ENCODE data around the gene GPC3. TPM values are rescaled to one million over a fixed set of nuclear protein-coding genes. Genes with fewer than 3 reads are reported as not detected.

The GPC3 gene
- total RNA-seq, 2 donors from 2014 or later, result not detected

GRCh38 chrX:133838761-133839676 is 146.4 kb downstream of the GPC3 start:
- ATAC-seq, result no peak
- H3K36me3 Mint-ChIP-seq, result no peaks in the 10 kb centered on the region

GRCh38 chrX:133837091-133837490 is 148.3 kb downstream of the GPC3 start:
- DNase-seq (ENCODE audit: low spot score) (no peak), ATAC-seq (no peak)
- Mint-ChIP-seq H3K36me3 (no peaks in the 10 kb centered on the region), H3K4me3 (no peak overlapping the region), H3K27me3 (peaks cover 0 to 9% of the 10 kb centered on the region in 2 donors), H3K27ac (no peak overlapping the region), H3K4me1 (ENCODE audit: low read depth in 2 of 2) (no peaks in the 10 kb centered on the region), H3K9me3 (no peaks in the 10 kb centered on the region)

More at GRCh38 chrX:133838761-133839676, 146.4 kb downstream of the GPC3 start:
- no peaks in the 10 kb centered on the region for H3K4me1 Mint-ChIP-seq (ENCODE audit: low read depth in 2 of 2)
- DNase-seq (ENCODE audit: low spot score), result no peak
- no peaks in the 10 kb centered on the region for H3K9me3 Mint-ChIP-seq
- H3K4me3 Mint-ChIP-seq, result no peak overlapping the region
- no peak overlapping the region for H3K27ac Mint-ChIP-seq
- peaks cover 5 to 8% of the 10 kb centered on the region in 2 donors for H3K27me3 Mint-ChIP-seq

DNA sequence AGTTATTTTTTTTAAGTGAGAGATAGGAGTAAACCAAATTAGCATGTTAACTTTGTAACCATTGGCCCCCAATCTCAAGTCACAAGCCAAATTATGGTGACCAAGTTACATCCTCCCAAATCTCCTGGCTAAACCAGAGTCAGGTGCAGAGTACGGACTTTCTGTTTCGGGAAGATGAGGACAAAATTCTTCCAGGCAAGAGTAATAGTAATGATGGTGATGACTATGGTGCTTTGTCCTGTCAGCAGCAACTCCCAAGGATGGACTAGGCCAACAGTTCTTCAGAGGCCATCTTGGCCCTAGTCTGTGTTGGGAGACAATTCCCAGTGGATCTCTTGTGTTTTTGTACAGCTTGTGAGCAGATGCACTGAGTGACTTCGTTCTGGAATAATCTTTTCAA is 148.8 kb downstream of the GPC3 start:
- Mint-ChIP-seq H3K27me3 (peaks cover 0 to 9% of the 10 kb centered on the region in 2 donors), H3K4me1 (ENCODE audit: low read depth in 2 of 2) (no peaks in the 10 kb centered on the region), H3K27ac (no peak overlapping the region), H3K4me3 (no peak overlapping the region), H3K36me3 (no peaks in the 10 kb centered on the region), H3K9me3 (no peaks in the 10 kb centered on the region)
- DNase-seq (ENCODE audit: low spot score) (no peak), ATAC-seq (no peak)

GRCh38 chrX:133834771-133835170 is 150.6 kb downstream of the GPC3 start:
- ATAC-seq, result no peak

DNA sequence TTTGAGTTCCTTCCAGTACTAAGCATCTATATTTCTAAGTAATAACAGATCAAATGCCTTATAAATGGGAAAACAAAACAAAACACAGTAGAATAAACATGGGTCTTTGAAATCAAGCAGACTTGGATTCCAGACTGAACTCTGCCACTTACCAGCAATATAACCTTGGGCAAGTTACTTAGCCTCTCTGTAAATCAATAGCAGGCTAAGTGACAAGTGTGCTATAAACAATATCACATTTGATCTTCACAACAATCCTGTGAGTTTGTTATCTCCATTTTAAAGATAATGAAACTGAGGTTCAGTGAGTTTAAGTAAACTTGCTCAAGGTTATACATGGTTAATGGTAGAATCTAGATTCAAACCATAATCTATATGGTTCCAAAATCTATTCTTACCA is 165.8 kb downstream of the GPC3 start:
- H3K36me3 Mint-ChIP-seq, result no peaks in the 10 kb centered on the region
- H3K9me3 Mint-ChIP-seq, result no peaks in the 10 kb centered on the region
- no peak overlapping the region for H3K27ac Mint-ChIP-seq
- ATAC-seq (no peak), DNase-seq (ENCODE audit: low spot score) (no peak)
- no peak overlapping the region for H3K4me3 Mint-ChIP-seq
- H3K4me1 Mint-ChIP-seq (ENCODE audit: low read depth in 2 of 2), result no peaks in the 10 kb centered on the region
- peaks cover 0 to 19% of the 10 kb centered on the region in 2 donors for H3K27me3 Mint-ChIP-seq

More at GRCh38 chrX:133834771-133835170, 150.6 kb downstream of the GPC3 start:
- Mint-ChIP-seq H3K4me1 (ENCODE audit: low read depth in 2 of 2) (no peaks in the 10 kb centered on the region), H3K27me3 (peaks cover 0 to 11% of the 10 kb centered on the region in 2 donors), H3K4me3 (no peak overlapping the region), H3K36me3 (no peaks in the 10 kb centered on the region), H3K9me3 (no peaks in the 10 kb centered on the region), H3K27ac (no peak overlapping the region)
- DNase-seq (ENCODE audit: low spot score), result no peak

DNA sequence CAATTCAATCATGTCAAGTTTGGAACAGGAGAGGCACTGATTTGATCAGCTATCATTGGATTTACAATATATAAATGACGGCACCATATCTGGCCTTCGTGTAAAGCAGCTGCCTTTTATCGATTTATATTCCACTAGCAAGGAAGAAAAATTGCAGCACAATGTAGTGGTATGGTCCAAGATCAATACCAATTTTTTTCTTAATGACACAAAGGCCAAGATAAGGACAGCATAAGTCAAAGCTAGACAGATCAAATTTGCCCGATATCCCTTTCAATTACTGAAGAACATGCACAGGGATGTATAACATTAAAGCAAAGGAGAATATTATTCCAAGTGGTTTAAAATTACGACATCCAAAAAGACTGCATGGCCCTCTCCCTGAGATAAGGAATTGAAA is 167.4 kb downstream of the GPC3 start:
- Mint-ChIP-seq H3K36me3 (no peaks in the 10 kb centered on the region), H3K9me3 (no peaks in the 10 kb centered on the region), H3K27ac (no peak overlapping the region)

DNA sequence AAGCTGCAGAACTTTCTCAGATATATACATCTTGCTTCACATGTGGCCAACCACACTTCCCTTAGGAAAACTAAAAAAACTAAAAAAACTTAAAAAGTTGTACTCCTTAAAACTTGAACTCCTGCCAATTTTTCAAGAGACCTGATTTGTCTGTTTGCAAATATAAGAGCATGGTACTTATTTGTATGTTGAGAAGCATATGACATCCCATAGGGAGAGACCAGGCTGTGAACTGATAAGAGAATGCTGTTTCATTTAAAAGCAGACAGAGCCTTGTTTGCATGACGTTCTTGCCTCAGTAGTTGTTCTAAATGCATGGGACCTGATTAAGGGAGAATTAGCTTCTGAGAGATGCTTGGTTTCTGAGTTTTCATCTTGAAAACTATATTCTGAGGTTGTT is 169.9 kb downstream of the GPC3 start:
- H3K27me3 Mint-ChIP-seq, result peaks cover 0 to 16% of the 10 kb centered on the region in 2 donors
- H3K9me3 Mint-ChIP-seq, result no peaks in the 10 kb centered on the region
- no peak for ATAC-seq

More for the DNA sequence above, 167.4 kb downstream of the GPC3 start:
- H3K27me3 Mint-ChIP-seq, result peaks cover 0 to 18% of the 10 kb centered on the region in 2 donors
- H3K4me3 Mint-ChIP-seq, result no peak overlapping the region
- no peak for DNase-seq (ENCODE audit: low spot score)
- H3K4me1 Mint-ChIP-seq (ENCODE audit: low read depth in 2 of 2), result no peaks in the 10 kb centered on the region
- ATAC-seq, result no peak

DNA sequence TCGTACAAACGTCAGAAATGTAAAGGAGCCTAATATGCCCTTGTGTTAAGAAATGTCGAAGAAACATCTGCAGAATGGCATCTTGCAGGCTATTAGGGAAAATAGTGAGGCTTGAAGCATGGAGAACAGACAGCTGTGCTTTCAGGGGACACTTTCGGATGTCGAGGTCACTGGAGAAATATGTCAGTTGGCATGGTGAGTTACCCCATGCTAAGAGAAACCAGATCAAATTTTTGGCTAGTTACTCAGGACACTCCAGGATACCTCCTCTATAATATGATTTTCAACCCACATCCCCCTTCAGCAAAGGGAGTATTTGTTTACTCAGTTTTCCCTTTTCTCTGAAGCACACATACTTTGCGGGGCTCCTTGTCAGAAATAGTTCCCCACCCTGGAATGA is 171.4 kb downstream of the GPC3 start:
- no peak for ATAC-seq
- H3K27ac Mint-ChIP-seq, result no peak overlapping the region
- H3K4me1 Mint-ChIP-seq (ENCODE audit: low read depth in 2 of 2), result no peaks in the 10 kb centered on the region
- DNase-seq (ENCODE audit: low spot score), result no peak
- H3K36me3 Mint-ChIP-seq, result no peaks in the 10 kb centered on the region
- H3K9me3 Mint-ChIP-seq, result no peaks in the 10 kb centered on the region
- peaks cover 0 to 17% of the 10 kb centered on the region in 2 donors for H3K27me3 Mint-ChIP-seq
- H3K4me3 Mint-ChIP-seq, result no peak overlapping the region

More for the DNA sequence above, 169.9 kb downstream of the GPC3 start:
- H3K4me3 Mint-ChIP-seq, result no peak overlapping the region
- DNase-seq (ENCODE audit: low spot score), result no peak
- no peaks in the 10 kb centered on the region for H3K36me3 Mint-ChIP-seq
- no peak overlapping the region for H3K27ac Mint-ChIP-seq
- H3K4me1 Mint-ChIP-seq (ENCODE audit: low read depth in 2 of 2), result no peaks in the 10 kb centered on the region

GRCh38 chrX:133812402-133812801 is 173.0 kb downstream of the GPC3 start:
- no peak overlapping the region for H3K27ac Mint-ChIP-seq
- no peak overlapping the region for H3K4me3 Mint-ChIP-seq
- no peaks in the 10 kb centered on the region for H3K4me1 Mint-ChIP-seq (ENCODE audit: low read depth in 2 of 2)
- ATAC-seq, result no peak
- no peak for DNase-seq (ENCODE audit: low spot score)
- peaks cover 0 to 21% of the 10 kb centered on the region in 2 donors for H3K27me3 Mint-ChIP-seq
- no peaks in the 10 kb centered on the region for H3K36me3 Mint-ChIP-seq
- H3K9me3 Mint-ChIP-seq, result no peaks in the 10 kb centered on the region

DNA sequence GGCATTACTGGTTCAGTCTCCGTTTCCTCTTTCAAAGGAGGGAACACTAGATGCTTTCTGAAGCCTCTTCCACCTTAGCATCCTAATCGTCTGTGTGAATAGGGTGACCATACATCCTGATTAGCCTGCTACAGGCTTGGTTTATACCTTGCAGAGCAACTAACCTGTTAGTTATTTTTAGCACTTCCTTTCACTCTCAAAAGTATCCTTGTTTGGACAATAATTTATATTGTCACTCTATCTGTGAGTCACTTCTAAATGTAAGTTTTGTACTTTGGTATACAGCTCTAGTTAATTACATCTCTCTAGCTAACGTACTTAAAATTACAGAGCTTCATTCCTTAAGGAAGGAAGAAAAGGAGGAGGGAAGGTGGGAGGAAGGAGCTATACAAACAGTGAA is 174.5 kb downstream of the GPC3 start:
- no peak for ATAC-seq
- H3K4me1 Mint-ChIP-seq (ENCODE audit: low read depth in 2 of 2), result no peaks in the 10 kb centered on the region
- DNase-seq (ENCODE audit: low spot score), result no peak

GRCh38 chrX:133804072-133804471 is 181.3 kb downstream of the GPC3 start:
- ATAC-seq (no peak), DNase-seq (ENCODE audit: low spot score) (no peak)
- H3K4me1 Mint-ChIP-seq (ENCODE audit: low read depth in 2 of 2), result no peaks in the 10 kb centered on the region
- H3K27ac Mint-ChIP-seq, result no peak overlapping the region
- peaks cover 9 to 29% of the 10 kb centered on the region in 2 donors for H3K27me3 Mint-ChIP-seq
- H3K36me3 Mint-ChIP-seq, result no peaks in the 10 kb centered on the region
- H3K4me3 Mint-ChIP-seq, result no peak overlapping the region
- no peaks in the 10 kb centered on the region for H3K9me3 Mint-ChIP-seq

More for the DNA sequence above, 174.5 kb downstream of the GPC3 start:
- no peaks in the 10 kb centered on the region for H3K36me3 Mint-ChIP-seq
- peaks cover 0 to 13% of the 10 kb centered on the region in 2 donors for H3K27me3 Mint-ChIP-seq
- H3K9me3 Mint-ChIP-seq, result no peaks in the 10 kb centered on the region
- H3K4me3 Mint-ChIP-seq, result no peak overlapping the region
- H3K27ac Mint-ChIP-seq, result no peak overlapping the region

DNA sequence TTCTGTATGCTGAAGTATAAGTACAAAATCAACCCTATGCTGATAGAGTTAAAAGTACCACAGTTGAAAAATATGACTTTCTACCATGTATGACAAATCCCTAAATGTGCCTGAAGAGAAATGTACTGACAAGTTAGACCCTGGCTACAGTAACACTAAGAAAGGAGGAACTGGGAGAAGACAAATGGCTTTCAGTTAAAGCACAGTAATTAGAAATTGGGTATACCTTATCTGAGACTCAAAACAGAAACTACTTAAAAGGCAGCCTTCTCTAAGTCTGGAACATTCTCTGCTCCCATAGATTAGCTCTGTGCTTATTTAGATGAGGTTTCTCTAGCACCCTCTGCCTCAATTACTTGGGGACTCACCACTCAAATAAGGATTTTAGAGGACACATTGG is 189.1 kb downstream of the GPC3 start:
- H3K27me3 Mint-ChIP-seq, result peaks cover 9 to 22% of the 10 kb centered on the region in 2 donors
- ATAC-seq, result no peak
- H3K27ac Mint-ChIP-seq, result no peak overlapping the region
- no peak for DNase-seq (ENCODE audit: low spot score)
- no peak overlapping the region for H3K4me3 Mint-ChIP-seq
- H3K9me3 Mint-ChIP-seq, result no peaks in the 10 kb centered on the region
- no peaks in the 10 kb centered on the region for H3K4me1 Mint-ChIP-seq (ENCODE audit: low read depth in 2 of 2)
- no peaks in the 10 kb centered on the region for H3K36me3 Mint-ChIP-seq

DNA sequence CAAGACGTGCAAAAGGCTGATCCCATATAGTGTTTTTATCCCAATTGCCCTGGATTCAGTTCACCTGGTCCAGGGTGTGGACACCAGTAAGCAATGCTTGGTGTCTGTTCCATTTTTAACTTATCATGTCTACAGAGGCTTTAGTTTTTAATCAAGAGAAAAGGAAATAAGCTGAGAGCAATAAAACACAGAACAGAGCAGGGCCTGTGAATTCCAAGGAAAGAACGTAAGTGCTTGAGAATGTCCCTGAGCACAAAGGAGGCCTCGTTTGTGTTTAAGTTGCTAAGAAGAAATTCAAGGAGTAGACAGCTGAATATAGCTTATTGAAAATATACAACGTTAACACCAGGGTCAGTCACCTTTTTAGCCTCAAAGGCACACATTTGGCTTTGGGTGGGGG is 191.3 kb downstream of the GPC3 start:
- Mint-ChIP-seq H3K4me1 (ENCODE audit: low read depth in 2 of 2) (no peaks in the 10 kb centered on the region), H3K27me3 (peaks cover 5 to 17% of the 10 kb centered on the region in 2 donors), H3K36me3 (no peaks in the 10 kb centered on the region), H3K27ac (no peak overlapping the region), H3K9me3 (no peaks in the 10 kb centered on the region), H3K4me3 (no peak overlapping the region)
- DNase-seq (ENCODE audit: low spot score), result no peak
- no peak for ATAC-seq

DNA sequence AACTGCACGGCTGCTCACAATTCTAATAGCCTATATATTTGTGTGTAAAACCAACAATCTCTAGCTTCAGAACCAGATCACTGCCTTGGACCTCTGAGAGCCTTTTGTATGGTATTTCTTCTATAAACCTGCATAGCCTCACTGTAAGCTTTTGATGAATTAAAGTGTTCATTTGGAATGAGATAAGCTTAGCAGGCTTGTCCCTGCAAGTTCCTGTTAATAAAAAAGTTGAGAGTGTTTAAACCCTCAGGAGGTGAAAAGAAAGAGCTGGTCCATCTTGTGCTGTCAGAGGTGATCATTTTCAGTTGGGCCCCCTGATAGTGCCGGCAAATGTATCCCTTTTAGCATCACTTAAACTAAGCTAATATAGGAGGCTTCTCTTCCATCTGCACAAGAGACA is 191.8 kb downstream of the GPC3 start:
- Mint-ChIP-seq H3K9me3 (no peaks in the 10 kb centered on the region), H3K4me3 (no peak overlapping the region), H3K27me3 (peaks cover 5 to 17% of the 10 kb centered on the region in 2 donors), H3K4me1 (ENCODE audit: low read depth in 2 of 2) (no peaks in the 10 kb centered on the region), H3K27ac (no peak overlapping the region), H3K36me3 (no peaks in the 10 kb centered on the region)
- ATAC-seq, result no peak
- no peak for DNase-seq (ENCODE audit: low spot score)
